GM12878 (cell line): ENCODE data around the gene RALGAPA2. TPM values are rescaled to one million over a fixed set of nuclear protein-coding genes. Genes with fewer than 3 reads are reported as not detected.

Experiments
- E4F1 ChIP-seq: fragments of 450-650 bp; IDR thresholded peaks from 2 replicates; pipeline ENCODE4 v1.6.1; 2018; ENCODE audit warnings: borderline replicate concordance, mild to moderate bottlenecking; ENCODE audit not compliant: partially characterized antibody
- EP300 ChIP-seq, 2 experiments: fragments of 150-350 bp in 1 of 2; IDR thresholded peaks; 2 replicates each; pipeline ENCODE4 v1.6.1; 2011 to 2012; ENCODE audit warnings: low read depth in 2 of 2, low read length in 2 of 2, borderline replicate concordance in 1 of 2, improper control_type of control experiment in 1 of 2, inconsistent platforms in 1 of 2; ENCODE audit not compliant: control insufficient read depth in 1 of 2
- JUNB ChIP-seq: IDR thresholded peaks from 2 replicates; pipeline ENCODE4 v1.6.1; 2016; ENCODE audit warnings: antibody characterized with exemption, mild to moderate bottlenecking
- MEF2B ChIP-seq: fragments of 450-650 bp; IDR thresholded peaks from 2 replicates; pipeline ENCODE4 v1.6.1; 2018; ENCODE audit warnings: mild to moderate bottlenecking, moderate library complexity; ENCODE audit not compliant: partially characterized antibody, poor library complexity, severe bottlenecking
- MTA2 ChIP-seq: fragments of 450-650 bp; IDR thresholded peaks from 2 replicates; pipeline ENCODE4 v1.6.1; 2016; ENCODE audit warnings: low read depth, mild to moderate bottlenecking, moderate library complexity
- POLR2AphosphoS5 ChIP-seq: IDR thresholded peaks from 2 replicates; pipeline ENCODE4 v1.6.1; 2011; ENCODE audit warnings: mild to moderate bottlenecking, low read length, inconsistent platforms
- POU2F2 ChIP-seq: IDR thresholded peaks from 3 replicates; pipeline ENCODE4 v1.6.1; 2011; ENCODE audit warnings: low read depth, mild to moderate bottlenecking, low read length, borderline replicate concordance
- ZNF207 ChIP-seq: fragments of 450-650 bp; IDR thresholded peaks from 2 replicates; pipeline ENCODE4 v1.6.1; 2014; ENCODE audit warnings: antibody characterized with exemption, mild to moderate bottlenecking, borderline replicate concordance
- ZZZ3 ChIP-seq: IDR thresholded peaks from 2 replicates; pipeline ENCODE4 v1.6.1; 2011; ENCODE audit warnings: low read depth; ENCODE audit not compliant: control insufficient read depth, insufficient read length
- polyA plus RNA-seq, 11 experiments: library from polyadenylated mRNA; depleted of rRNA in 4 of 11; unstranded in 6 of 11; stranded (reverse) in 5 of 11; fragments of >200 nt; fragmentation: Nextera tagmentation in 4 of 11; fragmentation: Illumina TruSeq in 1 of 11; extraction: Ambion mirVana in 4 of 11; extraction: Trizol in 1 of 11; gene quantifications; 1 replicate in 1 of 11; 2 replicates in 10 of 11; pipeline versions ENCODE4 v1.2.1 to v1.2.3, GENCODE V29; 2011 to 2016; ENCODE audit warnings: inconsistent platforms in 2 of 11, missing spikeins in 2 of 11, low read depth in 1 of 11
- total RNA-seq, 4 experiments: library from RNA; depleted of rRNA in 3 of 4; stranded (reverse); fragments of >200 nt in 3 of 4; fragmentation: Illumina TruSeq in 1 of 4; extraction: Trizol in 1 of 4; gene quantifications; 2 replicates each; pipeline versions ENCODE4 v1.2.1 to v1.2.3, GENCODE V29; 2013 to 2021
- TF ChIP-seq, protein P1 (sequence below): IDR thresholded peaks from 2 replicates; pipeline ENCODE4 v1.6.1; 2011; ENCODE audit warnings: borderline replicate concordance, low read depth, mild to moderate bottlenecking, moderate library complexity, low read length; ENCODE audit not compliant: insufficient read depth, poor library complexity, severe bottlenecking

RALGAPA2 gene
- total and polyA plus RNA-seq, 10 of the 15 experiments (the other 5 are each of a cell fraction or from before 2014, with no cell fraction given): 2.9 to 29.4 (median 19.6) TPM

- TF ChIP-seq, protein P1, sequence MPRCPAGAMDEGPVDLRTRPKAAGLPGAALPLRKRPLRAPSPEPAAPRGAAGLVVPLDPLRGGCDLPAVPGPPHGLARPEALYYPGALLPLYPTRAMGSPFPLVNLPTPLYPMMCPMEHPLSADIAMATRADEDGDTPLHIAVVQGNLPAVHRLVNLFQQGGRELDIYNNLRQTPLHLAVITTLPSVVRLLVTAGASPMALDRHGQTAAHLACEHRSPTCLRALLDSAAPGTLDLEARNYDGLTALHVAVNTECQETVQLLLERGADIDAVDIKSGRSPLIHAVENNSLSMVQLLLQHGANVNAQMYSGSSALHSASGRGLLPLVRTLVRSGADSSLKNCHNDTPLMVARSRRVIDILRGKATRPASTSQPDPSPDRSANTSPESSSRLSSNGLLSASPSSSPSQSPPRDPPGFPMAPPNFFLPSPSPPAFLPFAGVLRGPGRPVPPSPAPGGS: no peak
- TF ChIP-seq MEF2B (no peak), MTA2 (no peak), JUNB (no peak), ZNF207 (no peak), POU2F2 (no peak), POLR2AphosphoS5 (no peak), E4F1 (no peak), ZZZ3 (no peak), EP300 (IDR thresholded peaks at IDR 0.05; ENCODE audit: borderline replicate concordance in 1 of 2, control insufficient read depth in 1 of 2, low read depth in 2 of 2, low read length in 2 of 2) (no peak)
Measured at GRCh38 chr20:20547876-20548266, 164.6 kb downstream of the RALGAPA2 start (continued).
